Stimulated activated naive CD8-positive, alpha-beta T cell treated with anti-CD3 and anti-CD28 coated beads, Interleukin-15, Interleukin-2, amounts not matched to agents 100 ng/mL and 50 ng/mL, for 24 hours (primary cell): ENCODE results near the gene RAMACL.

Experiments used
- H3K27ac Mint-ChIP-seq: one replicate; pipeline ENCODE4 v1.8.0; 2021; ENCODE audit warnings: mild to moderate bottlenecking, mixed read lengths
- H3K27me3 Mint-ChIP-seq: one replicate; pipeline ENCODE4 v1.8.0; 2021; ENCODE audit warnings: mixed read lengths
- H3K36me3 Mint-ChIP-seq: one replicate; pipeline ENCODE4 v1.8.0; 2021; ENCODE audit warnings: low read depth, mixed read lengths
- H3K4me1 Mint-ChIP-seq: one replicate; pipeline ENCODE4 v1.8.0; 2021; ENCODE audit warnings: low read depth, mixed read lengths
- H3K4me3 Mint-ChIP-seq: one replicate; pipeline ENCODE4 v1.8.0; 2021; ENCODE audit warnings: mild to moderate bottlenecking, mixed read lengths
- H3K9me3 Mint-ChIP-seq: one replicate; pipeline ENCODE4 v1.8.0; 2021; ENCODE audit warnings: mixed read lengths

The RAMACL gene

GRCh38 chr6:166563805-166564204 lies 22.7 kb downstream of the RAMACL start:
- peaks cover 8% of the 10 kb centered on the region for H3K9me3 Mint-ChIP-seq
- peaks cover 11% of the 10 kb centered on the region for H3K36me3 Mint-ChIP-seq
- H3K27me3 Mint-ChIP-seq = no peaks in the 10 kb centered on the region
- H3K4me3 Mint-ChIP-seq = no peak overlapping the region
- H3K4me1 Mint-ChIP-seq = no peaks in the 10 kb centered on the region
- no peak overlapping the region for H3K27ac Mint-ChIP-seq

GRCh38 chr6:166563200-166563599 lies 23.3 kb downstream of the RAMACL start:
- H3K27me3 Mint-ChIP-seq = no peaks in the 10 kb centered on the region
- H3K4me1 Mint-ChIP-seq = no peaks in the 10 kb centered on the region
- H3K4me3 Mint-ChIP-seq = no peak overlapping the region
- H3K9me3 Mint-ChIP-seq = peaks cover 8% of the 10 kb centered on the region
- H3K27ac Mint-ChIP-seq = no peak overlapping the region
- peaks cover 13% of the 10 kb centered on the region for H3K36me3 Mint-ChIP-seq

GRCh38 chr6:166562726-166563125 lies 23.8 kb downstream of the RAMACL start:
- peaks cover 13% of the 10 kb centered on the region for H3K36me3 Mint-ChIP-seq
- peaks cover 8% of the 10 kb centered on the region for H3K9me3 Mint-ChIP-seq
- H3K4me3 Mint-ChIP-seq = no peak overlapping the region
- H3K4me1 Mint-ChIP-seq = no peaks in the 10 kb centered on the region
- H3K27ac Mint-ChIP-seq = no peak overlapping the region
- no peaks in the 10 kb centered on the region for H3K27me3 Mint-ChIP-seq

- Mint-ChIP-seq H3K36me3 (peaks cover 13% of the 10 kb centered on the region), H3K9me3 (peaks cover 8% of the 10 kb centered on the region), H3K4me3 (no peak overlapping the region), H3K4me1 (peaks cover 7% of the 10 kb centered on the region), H3K27me3 (peaks cover 4% of the 10 kb centered on the region), H3K27ac (no peak overlapping the region)
Observed at GRCh38 chr6:166561771-166562359, 24.6 kb downstream of the RAMACL start.

GRCh38 chr6:166560222-166560621 lies 26.3 kb downstream of the RAMACL start:
- Mint-ChIP-seq H3K27me3 (peaks cover 12% of the 10 kb centered on the region), H3K4me1 (peaks cover 13% of the 10 kb centered on the region), H3K27ac (no peak overlapping the region), H3K36me3 (peaks cover 13% of the 10 kb centered on the region), H3K9me3 (peaks cover 8% of the 10 kb centered on the region), H3K4me3 (no peak overlapping the region)

- peaks cover 13% of the 10 kb centered on the region for H3K4me1 Mint-ChIP-seq
- H3K9me3 Mint-ChIP-seq = peaks cover 8% of the 10 kb centered on the region
- H3K27ac Mint-ChIP-seq = no peak overlapping the region
- H3K27me3 Mint-ChIP-seq = peaks cover 12% of the 10 kb centered on the region
- no peak overlapping the region for H3K4me3 Mint-ChIP-seq
- peaks cover 13% of the 10 kb centered on the region for H3K36me3 Mint-ChIP-seq
Observed at GRCh38 chr6:166559662-166560061, 26.8 kb downstream of the RAMACL start.

- Mint-ChIP-seq H3K27ac (no peak overlapping the region), H3K9me3 (peaks cover 8% of the 10 kb centered on the region), H3K4me3 (no peak overlapping the region), H3K4me1 (peaks cover 13% of the 10 kb centered on the region), H3K27me3 (peaks cover 12% of the 10 kb centered on the region), H3K36me3 (peaks cover 13% of the 10 kb centered on the region)
Observed at GRCh38 chr6:166559211-166559610, 27.3 kb downstream of the RAMACL start.

GRCh38 chr6:166558156-166559005 lies 28.1 kb downstream of the RAMACL start:
- Mint-ChIP-seq H3K27ac (no peak overlapping the region), H3K4me3 (no peak overlapping the region), H3K36me3 (peaks cover 13% of the 10 kb centered on the region), H3K27me3 (peaks cover 12% of the 10 kb centered on the region), H3K9me3 (peaks cover 8% of the 10 kb centered on the region), H3K4me1 (peaks cover 13% of the 10 kb centered on the region)

GRCh38 chr6:166556863-166557322 lies 29.6 kb downstream of the RAMACL start:
- Mint-ChIP-seq H3K27ac (no peak overlapping the region), H3K36me3 (peaks cover 13% of the 10 kb centered on the region), H3K4me1 (peaks cover 13% of the 10 kb centered on the region), H3K4me3 (no peak overlapping the region), H3K27me3 (peaks cover 12% of the 10 kb centered on the region), H3K9me3 (peaks cover 8% of the 10 kb centered on the region)

- Mint-ChIP-seq H3K9me3 (peaks cover 8% of the 10 kb centered on the region), H3K4me3 (no peak overlapping the region), H3K27me3 (peaks cover 12% of the 10 kb centered on the region), H3K36me3 (peaks cover 13% of the 10 kb centered on the region), H3K4me1 (peaks cover 13% of the 10 kb centered on the region), H3K27ac (no peak overlapping the region)
Observed at GRCh38 chr6:166556336-166556735, 30.1 kb downstream of the RAMACL start.

- H3K36me3 Mint-ChIP-seq = peaks cover 10% of the 10 kb centered on the region
- H3K9me3 Mint-ChIP-seq = peaks cover 4% of the 10 kb centered on the region
- H3K4me1 Mint-ChIP-seq = peaks cover 13% of the 10 kb centered on the region
- no peak overlapping the region for H3K4me3 Mint-ChIP-seq
- peaks cover 12% of the 10 kb centered on the region for H3K27me3 Mint-ChIP-seq
- H3K27ac Mint-ChIP-seq = no peak overlapping the region
Observed at GRCh38 chr6:166555086-166555485, 31.4 kb downstream of the RAMACL start.

- no peaks in the 10 kb centered on the region for H3K9me3 Mint-ChIP-seq
- H3K4me1 Mint-ChIP-seq = peaks cover 13% of the 10 kb centered on the region
- H3K36me3 Mint-ChIP-seq = peaks cover 6% of the 10 kb centered on the region
- peaks cover 12% of the 10 kb centered on the region for H3K27me3 Mint-ChIP-seq
- no peak overlapping the region for H3K4me3 Mint-ChIP-seq
- H3K27ac Mint-ChIP-seq = no peak overlapping the region
Observed at GRCh38 chr6:166554316-166554715, 32.2 kb downstream of the RAMACL start.

GRCh38 chr6:166553563-166554271 lies 32.8 kb downstream of the RAMACL start:
- no peaks in the 10 kb centered on the region for H3K9me3 Mint-ChIP-seq
- peaks cover under 1% of the 10 kb centered on the region for H3K36me3 Mint-ChIP-seq
- peaks cover 12% of the 10 kb centered on the region for H3K27me3 Mint-ChIP-seq
- H3K27ac Mint-ChIP-seq = no peak overlapping the region
- H3K4me1 Mint-ChIP-seq = peaks cover 13% of the 10 kb centered on the region
- no peak overlapping the region for H3K4me3 Mint-ChIP-seq

- H3K27me3 Mint-ChIP-seq = peaks cover 12% of the 10 kb centered on the region
Observed at GRCh38 chr6:166552600-166552999, 33.9 kb downstream of the RAMACL start.

More at GRCh38 chr6:166552600-166552999, 33.9 kb downstream of the RAMACL start:
- Mint-ChIP-seq H3K9me3 (no peaks in the 10 kb centered on the region), H3K4me3 (no peak overlapping the region), H3K4me1 (peaks cover 13% of the 10 kb centered on the region), H3K36me3 (no peaks in the 10 kb centered on the region), H3K27ac (no peak overlapping the region)
